SH-SY5Y (cell line): ENCODE data around the gene PCNT.

Experiments
- GATA2 ChIP-seq: IDR thresholded peaks from 2 replicates; pipeline ENCODE4 v1.6.1; 2011; ENCODE audit warnings: mild to moderate bottlenecking, low read depth, low read length
- GATA3 ChIP-seq: IDR thresholded peaks from 2 replicates; pipeline ENCODE4 v1.6.1; 2011; ENCODE audit warnings: low read depth, mild to moderate bottlenecking, low read length, moderate library complexity

DNA sequence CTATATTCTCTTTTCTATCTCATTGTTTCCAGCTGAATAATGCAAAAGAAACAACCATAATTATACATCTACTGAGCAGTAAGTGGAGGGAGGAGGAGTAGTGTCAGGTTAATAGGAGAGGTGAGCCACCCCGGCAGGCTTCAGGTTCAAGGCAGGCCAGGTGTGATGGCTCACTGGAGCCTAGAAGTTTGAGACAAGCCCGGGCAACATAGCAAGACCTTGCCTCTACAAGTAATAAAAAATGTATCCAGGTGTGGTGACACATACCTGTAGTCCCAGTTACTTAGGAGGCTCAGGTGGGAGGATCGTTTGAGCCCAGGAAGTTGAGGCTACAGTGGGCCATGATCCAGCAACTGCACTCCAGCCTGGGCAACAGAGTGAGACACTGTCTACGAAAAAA, 132.8 kb downstream of the PCNT start:
- TF ChIP-seq GATA3 (no peak), GATA2 (no peak)
